GM23338 (cell line): ENCODE data around the gene ARID3A. TPM values are rescaled to one million over a fixed set of nuclear protein-coding genes. Genes with fewer than 3 reads are reported as not detected.

Experiments
- ATAC-seq: fragments of 200-7000 bp; cut with Tn5 transposase; 3 replicates; pipeline ENCODE4 v1.9.1; 2020
- DNase-seq: peaks from one replicate; pipeline ENCODE4 v3.0.0-alpha.2; 2015; ENCODE audit warnings: low spot score
- H2AFZ ChIP-seq: fragments of 200-600 bp; sonication (generic); 2 replicates; pipeline ENCODE4 v1.8.0; 2016; ENCODE audit warnings: antibody characterized with exemption, mild to moderate bottlenecking, moderate library complexity
- H3F3A ChIP-seq: fragments of 200-600 bp; sonication (generic); replicated peaks from 2 replicates; pipeline ENCODE4 v1.8.0; 2017; ENCODE audit warnings: antibody characterized with exemption, mixed run types, low read depth
- H3K27ac ChIP-seq: fragments of 200-600 bp; sonication (generic); 2 replicates; pipeline ENCODE4 v1.6.1; 2016; ENCODE audit warnings: low read depth
- H3K27me3 ChIP-seq: fragments of 200-600 bp; sonication (generic); 2 replicates; pipeline ENCODE4 v1.8.0; 2016; ENCODE audit warnings: mild to moderate bottlenecking, mixed run types, moderate library complexity; ENCODE audit not compliant: insufficient read depth
- H3K36me3 ChIP-seq: fragments of 200-600 bp; sonication (generic); 2 replicates; pipeline ENCODE4 v1.8.0; 2016; ENCODE audit warnings: mild to moderate bottlenecking; ENCODE audit not compliant: insufficient read depth
- H3K4me1 ChIP-seq: fragments of 200-600 bp; sonication (generic); 2 replicates; pipeline ENCODE4 v1.8.0; 2016; ENCODE audit warnings: mild to moderate bottlenecking, moderate library complexity; ENCODE audit not compliant: insufficient read depth
- H3K4me2 ChIP-seq: fragments of 200-600 bp; sonication (generic); 2 replicates; pipeline ENCODE4 v1.7.1; 2017; ENCODE audit warnings: mixed run types
- H3K4me3 ChIP-seq: fragments of 200-600 bp; sonication (generic); 2 replicates; pipeline ENCODE4 v1.6.1; 2016; ENCODE audit warnings: mixed run types
- H3K79me2 ChIP-seq: fragments of 200-600 bp; sonication (generic); replicated peaks from 2 replicates; pipeline ENCODE4 v1.8.0; 2017; ENCODE audit warnings: mild to moderate bottlenecking; ENCODE audit not compliant: insufficient read depth
- H3K9me2 ChIP-seq: fragments of 200-600 bp; sonication (generic); 2 replicates; pipeline ENCODE4 v1.8.0; 2017; ENCODE audit not compliant: insufficient read depth
- H4K20me1 ChIP-seq: fragments of 200-600 bp; sonication (generic); replicated peaks from 2 replicates; pipeline ENCODE4 v1.8.0; 2017; ENCODE audit warnings: mild to moderate bottlenecking; ENCODE audit not compliant: insufficient read depth
- H3K27ac Mint-ChIP-seq: 2 replicates; pipeline ENCODE4 v1.8.0; 2020; ENCODE audit warnings: inconsistent platforms, mild to moderate bottlenecking, moderate library complexity, mixed read lengths
- H3K27me3 Mint-ChIP-seq: 3 replicates; pipeline ENCODE4 v1.8.0; 2022; ENCODE audit warnings: low read depth, mild to moderate bottlenecking, moderate library complexity, mixed read lengths, inconsistent platforms; ENCODE audit not compliant: insufficient read depth, poor library complexity
- H3K36me3 Mint-ChIP-seq: 3 replicates; pipeline ENCODE4 v1.8.0; 2021; ENCODE audit warnings: low read depth, mild to moderate bottlenecking, inconsistent platforms, moderate library complexity, mixed read lengths
- H3K4me1 Mint-ChIP-seq: 3 replicates; pipeline ENCODE4 v1.8.0; 2020; ENCODE audit warnings: mild to moderate bottlenecking, inconsistent platforms, mixed read lengths
- H3K4me3 Mint-ChIP-seq: 3 replicates; pipeline ENCODE4 v1.8.0; 2021; ENCODE audit warnings: moderate library complexity, mild to moderate bottlenecking, inconsistent platforms, mixed read lengths
- H3K9me3 Mint-ChIP-seq: 3 replicates; pipeline ENCODE4 v1.8.0; 2020; ENCODE audit warnings: moderate library complexity, mild to moderate bottlenecking, inconsistent platforms, mixed read lengths
- CREB1 ChIP-seq: fragments of 250-450 bp; sonication (Bioruptor Pico); IDR thresholded peaks from 2 replicates; pipeline ENCODE4 v1.5.0; 2020; ENCODE audit warnings: low read depth, mild to moderate bottlenecking, moderate library complexity
- EZH2 ChIP-seq: fragments of 200-600 bp; sonication (generic); IDR thresholded peaks from one replicate; pipeline ENCODE4 v1.8.0; 2017; ENCODE audit warnings: antibody characterized with exemption, mild to moderate bottlenecking, low read depth; ENCODE audit not compliant: unreplicated experiment
- EZH2phosphoT487 ChIP-seq: fragments of 200-600 bp; sonication (generic); IDR thresholded peaks from one replicate; pipeline ENCODE4 v1.8.1; 2018; ENCODE audit warnings: antibody characterized with exemption; ENCODE audit not compliant: unreplicated experiment
- JUNB ChIP-seq: IDR thresholded peaks from one replicate; pipeline ENCODE4 v1.6.1; 2016; ENCODE audit warnings: antibody characterized with exemption; ENCODE audit not compliant: unreplicated experiment
- NANOG ChIP-seq: IDR thresholded peaks from 2 replicates; pipeline ENCODE4 v1.6.1; 2016; ENCODE audit warnings: antibody characterized with exemption, borderline replicate concordance
- POLR2AphosphoS5 ChIP-seq: IDR thresholded peaks from 2 replicates; pipeline ENCODE4 v1.6.1; 2016; ENCODE audit warnings: antibody characterized with exemption, low read depth
- STAT1 ChIP-seq: IDR thresholded peaks from one replicate; pipeline ENCODE4 v1.6.1; 2016; ENCODE audit warnings: antibody characterized with exemption; ENCODE audit not compliant: unreplicated experiment
- ZNF114 ChIP-seq: fragments of 250-450 bp; sonication (Bioruptor Pico); IDR thresholded peaks from 2 replicates; pipeline ENCODE4 v1.5.0; 2020; ENCODE audit warnings: mild to moderate bottlenecking, moderate library complexity
- ZNF331 ChIP-seq: fragments of 250-450 bp; sonication (Bioruptor Pico); IDR thresholded peaks from 2 replicates; pipeline ENCODE4 v1.5.0; 2020; ENCODE audit warnings: low read depth, mild to moderate bottlenecking, moderate library complexity
- polyA plus RNA-seq: library from polyadenylated mRNA; unstranded; fragments of >200 nt; fragmentation: Nextera tagmentation; extraction: Ambion mirVana; gene quantifications from 2 replicates; pipeline ENCODE4 v1.2.1, GENCODE V29; 2016
- total RNA-seq: library from RNA; depleted of rRNA; stranded (reverse); fragments of >200 nt; shearing (Covaris generic); gene quantifications from 2 replicates; pipeline ENCODE4 v1.2.3, GENCODE V29; 2014
- TF ChIP-seq, protein P1 (sequence below), 2 experiments: fragments of 200-600 bp in 1 of 2; sonication (generic) in 1 of 2; conservative IDR thresholded peaks; 2 replicates each; pipeline versions ENCODE4 v1.5.1 to v1.6.1; 2016 to 2017; ENCODE audit warnings: antibody characterized with exemption in 2 of 2, low read depth in 2 of 2, mild to moderate bottlenecking in 2 of 2, moderate library complexity in 1 of 2
- TF ChIP-seq, protein P2 (sequence below): IDR thresholded peaks from one replicate; pipeline ENCODE4 v1.6.1; 2018; ENCODE audit warnings: antibody characterized with exemption; ENCODE audit not compliant: unreplicated experiment
- TF ChIP-seq, protein P3 (sequence below): IDR thresholded peaks from 2 replicates; pipeline ENCODE4 v1.6.1; 2016; ENCODE audit warnings: antibody characterized with exemption
- TF ChIP-seq, protein P4 (sequence below): fragments of 250-450 bp; sonication (Bioruptor Pico); IDR thresholded peaks from 2 replicates; pipeline ENCODE4 v1.5.0; 2020; ENCODE audit warnings: mild to moderate bottlenecking, moderate library complexity

ARID3A gene
- total and polyA plus RNA-seq, 2 experiments from 2014 or later, result 33.6 to 51.6 TPM

DNA sequence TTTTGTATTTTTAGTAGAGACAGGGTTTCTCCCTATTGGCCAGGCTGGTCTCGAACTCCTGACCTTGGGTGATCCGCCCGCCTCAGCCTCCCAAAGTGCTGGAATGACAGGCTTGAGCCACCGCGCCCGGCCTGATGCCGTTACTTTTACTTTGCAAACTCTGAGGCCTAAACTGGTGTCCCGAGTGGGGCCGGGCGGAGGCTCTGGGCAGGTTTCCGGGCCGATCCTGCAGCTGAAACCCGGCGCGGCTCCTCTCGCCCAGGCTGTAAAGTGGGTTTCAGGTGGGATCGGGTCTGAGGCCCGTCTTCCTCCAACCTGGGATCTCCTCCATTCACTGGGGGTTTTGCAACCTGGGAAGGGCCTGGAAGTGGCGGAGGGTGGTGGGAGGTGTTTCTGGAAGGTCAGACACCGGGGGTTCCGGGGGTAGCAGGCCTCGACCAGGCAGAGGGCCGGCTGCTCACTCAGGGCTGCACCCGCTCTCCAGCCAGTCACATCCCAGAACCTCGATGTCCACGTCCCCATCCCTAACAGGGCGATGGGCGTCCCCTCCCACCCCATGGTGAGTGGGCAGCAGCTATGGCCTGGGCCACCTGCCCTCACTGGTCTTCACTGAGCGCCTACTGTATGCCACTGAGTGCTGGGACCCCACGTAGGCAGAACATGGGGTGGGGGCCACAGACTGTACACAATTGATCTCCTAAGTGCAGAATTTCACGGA lies 37.0 kb downstream of the ARID3A start:
- Histone ChIP-seq H3K4me3 (no peak overlapping the region), H3K36me3 (peaks cover 7% of the 10 kb centered on the region), H3K79me2 (peaks cover 2% of the 10 kb centered on the region; the same call in 1 of the 2 replicates)

More for the DNA sequence above, 37.0 kb downstream of the ARID3A start:
- Histone ChIP-seq H3F3A (0 out of 2 replicates have a peak, but pooled peaks cover 7% of the 10 kb centered on the region), H4K20me1 (no peaks in the 10 kb centered on the region), H2AFZ (no peak overlapping the region), H3K27me3 (no peaks in the 10 kb centered on the region), H3K27ac (no peak overlapping the region), H3K9me2 (no peaks in the 10 kb centered on the region), H3K4me1 (no peaks in the 10 kb centered on the region), H3K4me2 (no peak overlapping the region)
- no peak overlapping the region for H3K27ac Mint-ChIP-seq
- peaks cover 58% of the 10 kb centered on the region for H3K36me3 Mint-ChIP-seq
- ATAC-seq (no peak), DNase-seq (no peak)
- no peak overlapping the region for H3K4me3 Mint-ChIP-seq
- peaks cover 17% of the 10 kb centered on the region for H3K27me3 Mint-ChIP-seq
- peaks cover 5% of the 10 kb centered on the region; the same call in 2 of the 3 replicates for H3K9me3 Mint-ChIP-seq
- H3K4me1 Mint-ChIP-seq, result peaks cover 15% of the 10 kb centered on the region
- TF ChIP-seq, protein P1, sequence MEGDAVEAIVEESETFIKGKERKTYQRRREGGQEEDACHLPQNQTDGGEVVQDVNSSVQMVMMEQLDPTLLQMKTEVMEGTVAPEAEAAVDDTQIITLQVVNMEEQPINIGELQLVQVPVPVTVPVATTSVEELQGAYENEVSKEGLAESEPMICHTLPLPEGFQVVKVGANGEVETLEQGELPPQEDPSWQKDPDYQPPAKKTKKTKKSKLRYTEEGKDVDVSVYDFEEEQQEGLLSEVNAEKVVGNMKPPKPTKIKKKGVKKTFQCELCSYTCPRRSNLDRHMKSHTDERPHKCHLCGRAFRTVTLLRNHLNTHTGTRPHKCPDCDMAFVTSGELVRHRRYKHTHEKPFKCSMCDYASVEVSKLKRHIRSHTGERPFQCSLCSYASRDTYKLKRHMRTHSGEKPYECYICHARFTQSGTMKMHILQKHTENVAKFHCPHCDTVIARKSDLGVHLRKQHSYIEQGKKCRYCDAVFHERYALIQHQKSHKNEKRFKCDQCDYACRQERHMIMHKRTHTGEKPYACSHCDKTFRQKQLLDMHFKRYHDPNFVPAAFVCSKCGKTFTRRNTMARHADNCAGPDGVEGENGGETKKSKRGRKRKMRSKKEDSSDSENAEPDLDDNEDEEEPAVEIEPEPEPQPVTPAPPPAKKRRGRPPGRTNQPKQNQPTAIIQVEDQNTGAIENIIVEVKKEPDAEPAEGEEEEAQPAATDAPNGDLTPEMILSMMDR (conservative IDR thresholded peaks at IDR 0.05; ENCODE audit: low read depth in 2 of 2), result no peak
- no peak for TF ChIP-seq JUNB
- TF ChIP-seq EZH2, result no peak
- no peak for TF ChIP-seq ZNF331 (CRISPR knock-in tag)
- no peak for TF ChIP-seq STAT1
- no peak for TF ChIP-seq CREB1 (CRISPR knock-in tag)
- no peak for TF ChIP-seq POLR2AphosphoS5
- no peak for TF ChIP-seq ZNF114 (CRISPR knock-in tag)
- TF ChIP-seq, protein P2, sequence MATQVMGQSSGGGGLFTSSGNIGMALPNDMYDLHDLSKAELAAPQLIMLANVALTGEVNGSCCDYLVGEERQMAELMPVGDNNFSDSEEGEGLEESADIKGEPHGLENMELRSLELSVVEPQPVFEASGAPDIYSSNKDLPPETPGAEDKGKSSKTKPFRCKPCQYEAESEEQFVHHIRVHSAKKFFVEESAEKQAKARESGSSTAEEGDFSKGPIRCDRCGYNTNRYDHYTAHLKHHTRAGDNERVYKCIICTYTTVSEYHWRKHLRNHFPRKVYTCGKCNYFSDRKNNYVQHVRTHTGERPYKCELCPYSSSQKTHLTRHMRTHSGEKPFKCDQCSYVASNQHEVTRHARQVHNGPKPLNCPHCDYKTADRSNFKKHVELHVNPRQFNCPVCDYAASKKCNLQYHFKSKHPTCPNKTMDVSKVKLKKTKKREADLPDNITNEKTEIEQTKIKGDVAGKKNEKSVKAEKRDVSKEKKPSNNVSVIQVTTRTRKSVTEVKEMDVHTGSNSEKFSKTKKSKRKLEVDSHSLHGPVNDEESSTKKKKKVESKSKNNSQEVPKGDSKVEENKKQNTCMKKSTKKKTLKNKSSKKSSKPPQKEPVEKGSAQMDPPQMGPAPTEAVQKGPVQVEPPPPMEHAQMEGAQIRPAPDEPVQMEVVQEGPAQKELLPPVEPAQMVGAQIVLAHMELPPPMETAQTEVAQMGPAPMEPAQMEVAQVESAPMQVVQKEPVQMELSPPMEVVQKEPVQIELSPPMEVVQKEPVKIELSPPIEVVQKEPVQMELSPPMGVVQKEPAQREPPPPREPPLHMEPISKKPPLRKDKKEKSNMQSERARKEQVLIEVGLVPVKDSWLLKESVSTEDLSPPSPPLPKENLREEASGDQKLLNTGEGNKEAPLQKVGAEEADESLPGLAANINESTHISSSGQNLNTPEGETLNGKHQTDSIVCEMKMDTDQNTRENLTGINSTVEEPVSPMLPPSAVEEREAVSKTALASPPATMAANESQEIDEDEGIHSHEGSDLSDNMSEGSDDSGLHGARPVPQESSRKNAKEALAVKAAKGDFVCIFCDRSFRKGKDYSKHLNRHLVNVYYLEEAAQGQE, result no peak
- no peak for TF ChIP-seq EZH2phosphoT487
- TF ChIP-seq, protein P3, sequence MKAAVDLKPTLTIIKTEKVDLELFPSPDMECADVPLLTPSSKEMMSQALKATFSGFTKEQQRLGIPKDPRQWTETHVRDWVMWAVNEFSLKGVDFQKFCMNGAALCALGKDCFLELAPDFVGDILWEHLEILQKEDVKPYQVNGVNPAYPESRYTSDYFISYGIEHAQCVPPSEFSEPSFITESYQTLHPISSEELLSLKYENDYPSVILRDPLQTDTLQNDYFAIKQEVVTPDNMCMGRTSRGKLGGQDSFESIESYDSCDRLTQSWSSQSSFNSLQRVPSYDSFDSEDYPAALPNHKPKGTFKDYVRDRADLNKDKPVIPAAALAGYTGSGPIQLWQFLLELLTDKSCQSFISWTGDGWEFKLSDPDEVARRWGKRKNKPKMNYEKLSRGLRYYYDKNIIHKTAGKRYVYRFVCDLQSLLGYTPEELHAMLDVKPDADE, result no peak
- no peak for TF ChIP-seq NANOG
- TF ChIP-seq, protein P4, sequence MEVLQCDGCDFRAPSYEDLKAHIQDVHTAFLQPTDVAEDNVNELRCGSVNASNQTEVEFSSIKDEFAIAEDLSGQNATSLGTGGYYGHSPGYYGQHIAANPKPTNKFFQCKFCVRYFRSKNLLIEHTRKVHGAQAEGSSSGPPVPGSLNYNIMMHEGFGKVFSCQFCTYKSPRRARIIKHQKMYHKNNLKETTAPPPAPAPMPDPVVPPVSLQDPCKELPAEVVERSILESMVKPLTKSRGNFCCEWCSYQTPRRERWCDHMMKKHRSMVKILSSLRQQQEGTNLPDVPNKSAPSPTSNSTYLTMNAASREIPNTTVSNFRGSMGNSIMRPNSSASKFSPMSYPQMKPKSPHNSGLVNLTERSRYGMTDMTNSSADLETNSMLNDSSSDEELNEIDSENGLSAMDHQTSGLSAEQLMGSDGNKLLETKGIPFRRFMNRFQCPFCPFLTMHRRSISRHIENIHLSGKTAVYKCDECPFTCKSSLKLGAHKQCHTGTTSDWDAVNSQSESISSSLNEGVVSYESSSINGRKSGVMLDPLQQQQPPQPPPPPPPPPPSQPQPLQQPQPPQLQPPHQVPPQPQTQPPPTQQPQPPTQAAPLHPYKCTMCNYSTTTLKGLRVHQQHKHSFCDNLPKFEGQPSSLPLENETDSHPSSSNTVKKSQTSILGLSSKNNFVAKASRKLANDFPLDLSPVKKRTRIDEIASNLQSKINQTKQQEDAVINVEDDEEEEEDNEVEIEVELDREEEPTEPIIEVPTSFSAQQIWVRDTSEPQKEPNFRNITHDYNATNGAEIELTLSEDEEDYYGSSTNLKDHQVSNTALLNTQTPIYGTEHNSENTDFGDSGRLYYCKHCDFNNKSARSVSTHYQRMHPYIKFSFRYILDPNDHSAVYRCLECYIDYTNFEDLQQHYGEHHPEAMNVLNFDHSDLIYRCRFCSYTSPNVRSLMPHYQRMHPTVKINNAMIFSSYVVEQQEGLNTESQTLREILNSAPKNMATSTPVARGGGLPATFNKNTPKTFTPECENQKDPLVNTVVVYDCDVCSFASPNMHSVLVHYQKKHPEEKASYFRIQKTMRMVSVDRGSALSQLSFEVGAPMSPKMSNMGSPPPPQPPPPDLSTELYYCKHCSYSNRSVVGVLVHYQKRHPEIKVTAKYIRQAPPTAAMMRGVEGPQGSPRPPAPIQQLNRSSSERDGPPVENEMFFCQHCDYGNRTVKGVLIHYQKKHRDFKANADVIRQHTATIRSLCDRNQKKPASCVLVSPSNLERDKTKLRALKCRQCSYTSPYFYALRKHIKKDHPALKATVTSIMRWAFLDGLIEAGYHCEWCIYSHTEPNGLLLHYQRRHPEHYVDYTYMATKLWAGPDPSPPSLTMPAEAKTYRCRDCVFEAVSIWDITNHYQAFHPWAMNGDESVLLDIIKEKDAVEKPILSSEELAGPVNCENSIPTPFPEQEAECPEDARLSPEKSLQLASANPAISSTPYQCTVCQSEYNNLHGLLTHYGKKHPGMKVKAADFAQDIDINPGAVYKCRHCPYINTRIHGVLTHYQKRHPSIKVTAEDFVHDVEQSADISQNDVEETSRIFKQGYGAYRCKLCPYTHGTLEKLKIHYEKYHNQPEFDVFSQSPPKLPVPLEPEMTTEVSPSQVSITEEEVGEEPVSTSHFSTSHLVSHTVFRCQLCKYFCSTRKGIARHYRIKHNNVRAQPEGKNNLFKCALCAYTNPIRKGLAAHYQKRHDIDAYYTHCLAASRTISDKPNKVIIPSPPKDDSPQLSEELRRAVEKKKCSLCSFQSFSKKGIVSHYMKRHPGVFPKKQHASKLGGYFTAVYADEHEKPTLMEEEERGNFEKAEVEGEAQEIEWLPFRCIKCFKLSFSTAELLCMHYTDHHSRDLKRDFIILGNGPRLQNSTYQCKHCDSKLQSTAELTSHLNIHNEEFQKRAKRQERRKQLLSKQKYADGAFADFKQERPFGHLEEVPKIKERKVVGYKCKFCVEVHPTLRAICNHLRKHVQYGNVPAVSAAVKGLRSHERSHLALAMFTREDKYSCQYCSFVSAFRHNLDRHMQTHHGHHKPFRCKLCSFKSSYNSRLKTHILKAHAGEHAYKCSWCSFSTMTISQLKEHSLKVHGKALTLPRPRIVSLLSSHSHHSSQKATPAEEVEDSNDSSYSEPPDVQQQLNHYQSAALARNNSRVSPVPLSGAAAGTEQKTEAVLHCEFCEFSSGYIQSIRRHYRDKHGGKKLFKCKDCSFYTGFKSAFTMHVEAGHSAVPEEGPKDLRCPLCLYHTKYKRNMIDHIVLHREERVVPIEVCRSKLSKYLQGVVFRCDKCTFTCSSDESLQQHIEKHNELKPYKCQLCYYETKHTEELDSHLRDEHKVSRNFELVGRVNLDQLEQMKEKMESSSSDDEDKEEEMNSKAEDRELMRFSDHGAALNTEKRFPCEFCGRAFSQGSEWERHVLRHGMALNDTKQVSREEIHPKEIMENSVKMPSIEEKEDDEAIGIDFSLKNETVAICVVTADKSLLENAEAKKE (CRISPR knock-in tag), result no peak
